ENCODE results near the gene TMEM38B.

TMEM38B gene

DNA sequence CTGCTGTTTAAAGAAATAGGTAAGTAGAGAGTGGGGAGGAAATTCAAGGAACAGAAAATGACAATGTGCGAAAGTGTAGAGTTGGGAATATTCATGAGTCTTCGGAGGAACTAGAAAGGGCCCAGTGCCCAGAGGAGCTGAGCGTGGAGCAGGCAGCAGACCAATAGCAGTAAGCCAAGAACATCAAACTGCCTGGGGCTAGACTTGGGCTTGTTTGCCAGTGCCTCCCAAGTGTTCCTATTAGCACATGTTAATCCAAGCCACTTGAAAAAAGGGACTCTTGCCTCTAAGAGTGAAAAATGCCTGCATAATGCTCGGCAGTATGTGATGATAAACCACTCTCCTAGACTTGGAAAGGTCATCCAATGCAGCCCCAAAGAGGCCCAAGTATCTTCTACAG is 33.3 kb upstream of the TMEM38B start:
- Histone ChIP-seq H3K27ac (replicated peaks) (no peak overlapping the region), H3K27me3 (ENCODE audit: insufficient read depth, poor library complexity, severe bottlenecking) (no peaks in the 10 kb centered on the region), H3K4me3 (replicated peaks; ENCODE audit: insufficient read depth, low read length) (no peak overlapping the region)
- no peak for DNase-seq (ENCODE audit: low read depth in 1 of 2, low spot score in 1 of 2)
- no peak for TF ChIP-seq POLR2AphosphoS5 (IDR thresholded peaks at IDR 0.05; ENCODE audit: low read depth)
- TF ChIP-seq, protein P1, sequence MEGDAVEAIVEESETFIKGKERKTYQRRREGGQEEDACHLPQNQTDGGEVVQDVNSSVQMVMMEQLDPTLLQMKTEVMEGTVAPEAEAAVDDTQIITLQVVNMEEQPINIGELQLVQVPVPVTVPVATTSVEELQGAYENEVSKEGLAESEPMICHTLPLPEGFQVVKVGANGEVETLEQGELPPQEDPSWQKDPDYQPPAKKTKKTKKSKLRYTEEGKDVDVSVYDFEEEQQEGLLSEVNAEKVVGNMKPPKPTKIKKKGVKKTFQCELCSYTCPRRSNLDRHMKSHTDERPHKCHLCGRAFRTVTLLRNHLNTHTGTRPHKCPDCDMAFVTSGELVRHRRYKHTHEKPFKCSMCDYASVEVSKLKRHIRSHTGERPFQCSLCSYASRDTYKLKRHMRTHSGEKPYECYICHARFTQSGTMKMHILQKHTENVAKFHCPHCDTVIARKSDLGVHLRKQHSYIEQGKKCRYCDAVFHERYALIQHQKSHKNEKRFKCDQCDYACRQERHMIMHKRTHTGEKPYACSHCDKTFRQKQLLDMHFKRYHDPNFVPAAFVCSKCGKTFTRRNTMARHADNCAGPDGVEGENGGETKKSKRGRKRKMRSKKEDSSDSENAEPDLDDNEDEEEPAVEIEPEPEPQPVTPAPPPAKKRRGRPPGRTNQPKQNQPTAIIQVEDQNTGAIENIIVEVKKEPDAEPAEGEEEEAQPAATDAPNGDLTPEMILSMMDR (IDR thresholded peaks at IDR 0.05; ENCODE audit: insufficient read depth, low read length): no peak
- no peak for TF ChIP-seq SPI1 (IDR thresholded peaks at IDR 0.05; ENCODE audit: borderline replicate concordance, low read depth)
- TF ChIP-seq GABPA (IDR thresholded peaks at IDR 0.05; ENCODE audit: low read depth): no peak
- TF ChIP-seq, protein P2, sequence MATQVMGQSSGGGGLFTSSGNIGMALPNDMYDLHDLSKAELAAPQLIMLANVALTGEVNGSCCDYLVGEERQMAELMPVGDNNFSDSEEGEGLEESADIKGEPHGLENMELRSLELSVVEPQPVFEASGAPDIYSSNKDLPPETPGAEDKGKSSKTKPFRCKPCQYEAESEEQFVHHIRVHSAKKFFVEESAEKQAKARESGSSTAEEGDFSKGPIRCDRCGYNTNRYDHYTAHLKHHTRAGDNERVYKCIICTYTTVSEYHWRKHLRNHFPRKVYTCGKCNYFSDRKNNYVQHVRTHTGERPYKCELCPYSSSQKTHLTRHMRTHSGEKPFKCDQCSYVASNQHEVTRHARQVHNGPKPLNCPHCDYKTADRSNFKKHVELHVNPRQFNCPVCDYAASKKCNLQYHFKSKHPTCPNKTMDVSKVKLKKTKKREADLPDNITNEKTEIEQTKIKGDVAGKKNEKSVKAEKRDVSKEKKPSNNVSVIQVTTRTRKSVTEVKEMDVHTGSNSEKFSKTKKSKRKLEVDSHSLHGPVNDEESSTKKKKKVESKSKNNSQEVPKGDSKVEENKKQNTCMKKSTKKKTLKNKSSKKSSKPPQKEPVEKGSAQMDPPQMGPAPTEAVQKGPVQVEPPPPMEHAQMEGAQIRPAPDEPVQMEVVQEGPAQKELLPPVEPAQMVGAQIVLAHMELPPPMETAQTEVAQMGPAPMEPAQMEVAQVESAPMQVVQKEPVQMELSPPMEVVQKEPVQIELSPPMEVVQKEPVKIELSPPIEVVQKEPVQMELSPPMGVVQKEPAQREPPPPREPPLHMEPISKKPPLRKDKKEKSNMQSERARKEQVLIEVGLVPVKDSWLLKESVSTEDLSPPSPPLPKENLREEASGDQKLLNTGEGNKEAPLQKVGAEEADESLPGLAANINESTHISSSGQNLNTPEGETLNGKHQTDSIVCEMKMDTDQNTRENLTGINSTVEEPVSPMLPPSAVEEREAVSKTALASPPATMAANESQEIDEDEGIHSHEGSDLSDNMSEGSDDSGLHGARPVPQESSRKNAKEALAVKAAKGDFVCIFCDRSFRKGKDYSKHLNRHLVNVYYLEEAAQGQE (IDR thresholded peaks at IDR 0.05; ENCODE audit: insufficient replicate concordance, low read depth): no peak

DNA sequence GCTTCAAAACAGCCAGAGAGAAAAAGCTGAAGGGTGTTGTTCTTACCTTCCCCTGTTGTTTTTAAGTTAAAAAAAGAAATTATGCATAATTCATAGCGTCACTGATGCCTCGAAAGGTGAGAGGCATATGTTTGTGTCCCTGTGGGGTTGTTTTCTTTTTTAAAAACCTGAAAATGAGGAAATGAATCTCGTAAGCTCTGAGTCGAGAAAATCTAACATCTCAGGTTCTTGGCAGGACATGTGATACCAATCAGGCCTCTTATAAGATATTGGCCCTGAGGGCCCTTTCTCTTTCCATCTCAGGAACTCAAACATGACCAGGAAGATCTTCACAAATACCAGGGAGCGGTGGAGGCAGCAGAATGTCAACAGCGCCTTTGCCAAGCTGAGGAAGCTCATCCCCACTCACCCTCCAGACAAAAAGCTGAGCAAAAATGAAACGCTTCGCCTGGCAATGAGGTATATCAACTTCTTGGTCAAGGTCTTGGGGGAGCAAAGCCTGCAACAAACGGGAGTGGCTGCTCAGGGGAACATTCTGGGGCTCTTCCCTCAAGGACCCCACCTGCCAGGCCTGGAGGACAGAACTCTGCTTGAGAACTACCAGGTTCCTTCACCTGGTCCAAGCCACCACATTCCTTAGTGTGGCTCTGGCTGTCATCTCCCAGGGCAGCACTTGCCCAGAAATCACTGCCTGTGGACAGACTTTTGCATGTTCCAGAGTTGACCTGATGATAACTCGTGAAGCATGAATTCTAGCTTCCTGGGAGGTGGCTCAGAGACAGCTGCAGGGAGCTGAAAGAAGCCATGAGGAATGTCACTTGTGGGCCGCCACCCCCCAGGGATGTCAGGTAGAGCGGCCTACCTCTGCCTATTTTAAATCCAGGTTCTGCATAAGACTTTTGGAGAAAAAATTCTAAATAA is 31.9 kb upstream of the TMEM38B start, which contains the start of gene TAL2:
TAL2 (plus strand) TSS at position 274 of the 921 bp plus-strand sequence; CDS start at position 314, 40 bp downstream.
- H3K27me3 ChIP-seq (ENCODE audit: insufficient read depth, poor library complexity, severe bottlenecking): no peaks in the 10 kb centered on the region
- no peak for DNase-seq (ENCODE audit: low read depth in 1 of 2, low spot score in 1 of 2)
- H3K27ac ChIP-seq (replicated peaks): no peak within 1 kb of the TSS
- TF ChIP-seq, protein P1 (IDR thresholded peaks at IDR 0.05; ENCODE audit: insufficient read depth, low read length): no peak
- TF ChIP-seq POLR2AphosphoS5 (IDR thresholded peaks at IDR 0.05; ENCODE audit: low read depth) (no peak), SPI1 (IDR thresholded peaks at IDR 0.05; ENCODE audit: borderline replicate concordance, low read depth) (no peak), GABPA (IDR thresholded peaks at IDR 0.05; ENCODE audit: low read depth) (no peak)
- TF ChIP-seq, protein P2 (IDR thresholded peaks at IDR 0.05; ENCODE audit: insufficient replicate concordance, low read depth): no peak
- H3K4me3 ChIP-seq (replicated peaks; ENCODE audit: insufficient read depth, low read length): no peak within 1 kb of the TSS

DNA sequence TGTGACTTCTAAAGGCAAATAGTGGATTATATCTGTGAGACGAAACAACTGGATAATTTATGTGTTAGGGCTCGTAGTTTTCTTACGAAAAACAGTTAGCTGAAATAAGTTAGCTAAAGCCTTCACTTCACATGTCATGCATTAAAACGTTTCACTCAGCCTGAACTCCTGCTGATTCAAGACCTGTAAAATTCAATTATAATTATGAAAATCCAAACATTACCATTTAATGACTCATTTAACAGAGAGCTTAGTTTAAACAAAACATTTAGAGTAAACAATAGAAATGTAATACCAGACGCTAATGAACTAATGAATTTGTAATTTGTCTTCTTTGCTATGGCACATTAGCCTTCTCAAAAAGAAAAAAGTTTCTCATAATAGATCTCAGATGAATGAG is 30.4 kb upstream of the TMEM38B start:
- no peaks in the 10 kb centered on the region for H3K27me3 ChIP-seq (ENCODE audit: insufficient read depth, poor library complexity, severe bottlenecking)
- DNase-seq (ENCODE audit: low read depth in 1 of 2, low spot score in 1 of 2): no peak
- no peak overlapping the region for H3K4me3 ChIP-seq (replicated peaks; ENCODE audit: insufficient read depth, low read length)
- TF ChIP-seq, protein P2 (IDR thresholded peaks at IDR 0.05; ENCODE audit: insufficient replicate concordance, low read depth): no peak
- TF ChIP-seq GABPA (IDR thresholded peaks at IDR 0.05; ENCODE audit: low read depth): no peak
- TF ChIP-seq POLR2AphosphoS5 (IDR thresholded peaks at IDR 0.05; ENCODE audit: low read depth): no peak
- TF ChIP-seq, protein P1 (IDR thresholded peaks at IDR 0.05; ENCODE audit: insufficient read depth, low read length): no peak
- no peak for TF ChIP-seq SPI1 (IDR thresholded peaks at IDR 0.05; ENCODE audit: borderline replicate concordance, low read depth)
- no peak overlapping the region for H3K27ac ChIP-seq (replicated peaks)

All from HL-60 (cell line).